ENCODE data around the gene SELENOT.

SELENOT gene

GRCh38 chr3:150673966-150674365 is 70.8 kb downstream of the SELENOT start:
- DNase-seq, result no peak

- no peak for DNase-seq
Measured at GRCh38 chr3:150675587-150675986, 72.5 kb downstream of the SELENOT start.

All from activated naive CD4-positive, alpha-beta T cell treated with Interleukin-2 at 50 U/mL for 16 hours (primary cell).